Measurements from ENCODE around the gene TNFSF9.

TNFSF9 gene

GRCh38 chr19:6519289-6519688, 11.5 kb upstream of the TNFSF9 start:
- no peak overlapping the region for H3K4me3 ChIP-seq (ENCODE audit: low read depth, low read length)

GRCh38 chr19:6521718-6522646, 8.8 kb upstream of the TNFSF9 start:
- Histone ChIP-seq H3K9me3 (ENCODE audit: control insufficient read depth, insufficient read depth, low read depth, low read length) (no peaks in the 10 kb centered on the region), H3K4me3 (ENCODE audit: low read depth, low read length) (no peak overlapping the region), H3K27ac (ENCODE audit: extremely low read depth, low read depth, low read length) (no peak overlapping the region), H3K36me3 (ENCODE audit: control insufficient read depth in 2 of 2, insufficient read depth in 1 of 2, low read length in 2 of 2) (no peaks in the 10 kb centered on the region), H3K4me1 (ENCODE audit: control insufficient read depth, insufficient read depth, low read length) (no peaks in the 10 kb centered on the region)
- POLR2A ChIA-PET: interaction anchor here (0.7 to 2.2 kb wide), 3 partner anchors 9 to 45 kb away, joined by 4 to 8 read pairs (median 7); partner anchors contain the start of gene TNFSF9
- 0 out of 2 replicates have a peak, but pooled peaks have one; percentile 14 for TF ChIP-seq PRDM1 (tag by site-specific recombination; IDR thresholded peaks at IDR 0.05)
- TF ChIP-seq ZNF114 (tag by site-specific recombination; IDR thresholded peaks at IDR 0.05): no peak
- TF ChIP-seq ZNF37A (tag by site-specific recombination; IDR thresholded peaks at IDR 0.05): no peak
- no peak for TF ChIP-seq ZNF704 (tag by site-specific recombination; IDR thresholded peaks at IDR 0.05)
- no peak for TF ChIP-seq ZNF510 (tag by site-specific recombination; IDR thresholded peaks at IDR 0.05; ENCODE audit: insufficient replicate concordance)
- no peak for TF ChIP-seq SETDB1 (IDR thresholded peaks at IDR 0.05; ENCODE audit: insufficient read length, low read length)
- no peak for TF ChIP-seq MZF1 (tag by site-specific recombination; IDR thresholded peaks at IDR 0.05; ENCODE audit: borderline replicate concordance)
- 0 out of 2 replicates have a peak, but pooled peaks have one; percentile 25 for TF ChIP-seq ZNF121 (tag by site-specific recombination; IDR thresholded peaks at IDR 0.05)
- CTCF ChIA-PET: interaction anchor here (0.6 to 0.7 kb wide), 4 partner anchors 73 to 1162 kb away, joined by 3 to 5 read pairs (median 3); no protein-coding TSS in a partner anchor

More at GRCh38 chr19:6519289-6519688, 11.5 kb upstream of the TNFSF9 start:
- no peak overlapping the region for H3K27ac ChIP-seq (ENCODE audit: extremely low read depth, low read depth, low read length)
- TF ChIP-seq ZNF645 (tag by site-specific recombination; IDR thresholded peaks at IDR 0.05) (no peak), ELK4 (IDR thresholded peaks at IDR 0.05; ENCODE audit: borderline replicate concordance, low read depth, low read length) (no peak), ZNF76 (tag by site-specific recombination; IDR thresholded peaks at IDR 0.05; ENCODE audit: borderline replicate concordance, low read depth) (no peak), ZNF433 (tag by site-specific recombination; IDR thresholded peaks at IDR 0.05; ENCODE audit: low read depth) (no peak), ZBTB44 (tag by site-specific recombination; IDR thresholded peaks at IDR 0.05) (no peak), ZNF48 (tag by site-specific recombination; IDR thresholded peaks at IDR 0.05) (no peak), ZNF114 (tag by site-specific recombination; IDR thresholded peaks at IDR 0.05) (no peak), ZNF398 (tag by site-specific recombination; IDR thresholded peaks at IDR 0.05) (no peak), ZNF558 (tag by site-specific recombination; IDR thresholded peaks at IDR 0.05) (no peak), KLF16 (tag by site-specific recombination; IDR thresholded peaks at IDR 0.05) (no peak), ZIC2 (tag by site-specific recombination; IDR thresholded peaks at IDR 0.05) (no peak), ZNF785 (tag by site-specific recombination; IDR thresholded peaks at IDR 0.05) (no peak)
- H3K9me3 ChIP-seq (ENCODE audit: control insufficient read depth, insufficient read depth, low read depth, low read length): no peaks in the 10 kb centered on the region
- H3K36me3 ChIP-seq (ENCODE audit: control insufficient read depth in 2 of 2, insufficient read depth in 1 of 2, low read length in 2 of 2): no peaks in the 10 kb centered on the region
- CTCF ChIA-PET: interaction anchor here (0.6 to 0.7 kb wide), 4 partner anchors 35 to 532 kb away, joined by 3 read pairs; no protein-coding TSS in a partner anchor
- H3K4me1 ChIP-seq (ENCODE audit: control insufficient read depth, insufficient read depth, low read length): no peaks in the 10 kb centered on the region
- POLR2A ChIA-PET: interaction anchor here (2.2 kb wide), 1 partner anchor 12 kb away, joined by 7 read pairs; the partner anchor contains the start of gene TNFSF9
